Liver (tissue), 9 donors: ENCODE measurements around the gene TANC1. TPM values are rescaled to one million over a fixed set of nuclear protein-coding genes. Genes with fewer than 3 reads are reported as not detected.

Experiments
- DNase-seq: peaks from one replicate; pipeline ENCODE4 v3.0.0-alpha.2; 2017; ENCODE audit warnings: low spot score
- H3K27ac ChIP-seq, 2 donors: one replicate each; pipeline ENCODE4 v1.7.0; 2013; ENCODE audit warnings: inconsistent platforms in 2 of 2, low read length in 2 of 2, control low read depth in 1 of 2, low read depth in 1 of 2, mild to moderate bottlenecking in 1 of 2
- H3K27me3 ChIP-seq, 4 donors: one replicate each; pipeline versions ENCODE4 v1.6.1 to v1.7.0; 2013; ENCODE audit warnings: low read length in 3 of 4, inconsistent platforms in 1 of 4, mild to moderate bottlenecking in 1 of 4, moderate library complexity in 1 of 4; ENCODE audit not compliant: control insufficient read depth in 4 of 4, insufficient read depth in 4 of 4
- H3K36me3 ChIP-seq, 4 donors: one replicate each; pipeline versions ENCODE4 v1.6.1 to v1.7.0; 2013; ENCODE audit warnings: low read length in 3 of 4, mild to moderate bottlenecking in 3 of 4, low read depth in 1 of 4, moderate library complexity in 1 of 4; ENCODE audit not compliant: control insufficient read depth in 4 of 4, insufficient read depth in 3 of 4
- H3K4me1 ChIP-seq, 4 donors: one replicate each; pipeline versions ENCODE4 v1.6.1 to v1.7.0; 2013; ENCODE audit warnings: low read length in 3 of 4, mild to moderate bottlenecking in 3 of 4, moderate library complexity in 1 of 4; ENCODE audit not compliant: control insufficient read depth in 4 of 4, insufficient read depth in 4 of 4
- H3K4me3 ChIP-seq, 3 donors: one replicate each; pipeline versions ENCODE4 v1.6.1 to v1.7.0; 2013; ENCODE audit warnings: low read length in 3 of 3, control low read depth in 1 of 3, low read depth in 1 of 3, mild to moderate bottlenecking in 1 of 3
- H3K9ac ChIP-seq, 2 donors: one replicate each; pipeline ENCODE4 v1.7.0; 2013; ENCODE audit warnings: low read length in 2 of 2, mild to moderate bottlenecking in 2 of 2, moderate library complexity in 2 of 2, control low read depth in 1 of 2, low read depth in 1 of 2
- H3K9me3 ChIP-seq, 4 donors: one replicate each; pipeline versions ENCODE4 v1.6.1 to v1.7.0; 2013; ENCODE audit warnings: low read length in 3 of 4; ENCODE audit not compliant: control insufficient read depth in 4 of 4
- EGR1 ChIP-seq, 2 donors: IDR thresholded peaks; 2 replicates each; pipeline ENCODE4 v1.6.1; 2016 to 2018; ENCODE audit warnings: antibody characterized with exemption in 2 of 2, low read depth in 2 of 2
- FOXA1 ChIP-seq: IDR thresholded peaks from 2 replicates; pipeline ENCODE4 v1.6.1; 2016; ENCODE audit warnings: antibody characterized with exemption
- FOXA2 ChIP-seq: IDR thresholded peaks from 2 replicates; pipeline ENCODE4 v1.6.1; 2016; ENCODE audit warnings: antibody characterized with exemption
- HNF4A ChIP-seq, 2 donors: conservative IDR thresholded peaks; 2 replicates each; pipeline ENCODE4 v1.6.1; 2016; ENCODE audit warnings: antibody characterized with exemption in 2 of 2, mild to moderate bottlenecking in 2 of 2
- JUND ChIP-seq, 2 donors: IDR thresholded peaks; 2 replicates each; pipeline ENCODE4 v1.6.1; 2016; ENCODE audit warnings: antibody characterized with exemption in 2 of 2
- NR2F2 ChIP-seq: IDR thresholded peaks from 2 replicates; pipeline ENCODE4 v1.6.1; 2016; ENCODE audit warnings: antibody characterized with exemption
- RXRA ChIP-seq, 2 donors: IDR thresholded peaks; 2 replicates each; pipeline ENCODE4 v1.6.1; 2017 to 2018; ENCODE audit warnings: antibody characterized with exemption in 2 of 2, mild to moderate bottlenecking in 1 of 2
- SP1 ChIP-seq: IDR thresholded peaks from 2 replicates; pipeline ENCODE4 v1.6.1; 2018; ENCODE audit warnings: antibody characterized with exemption, mild to moderate bottlenecking
- TAF1 ChIP-seq: conservative IDR thresholded peaks from 2 replicates; pipeline ENCODE4 v1.6.1; 2016; ENCODE audit warnings: antibody characterized with exemption, mild to moderate bottlenecking
- YY1 ChIP-seq: IDR thresholded peaks from 2 replicates; pipeline ENCODE4 v1.6.1; 2016; ENCODE audit warnings: antibody characterized with exemption, mild to moderate bottlenecking
- WGBS: extraction: QIAGEN DNeasy Blood & Tissue Kit; methylation state at CpG from one replicate; pipeline ENCODE4 v1.1.7; 2013; 5-methylcytosine and 5-hydroxymethylcytosine counted together
- polyA plus RNA-seq, 2 donors: library from polyadenylated mRNA; stranded (reverse) in 1 of 2; unstranded in 1 of 2; fragments of 200-250 nt in 1 of 2; fragments of >200 nt in 1 of 2; fragmentation: Nextera tagmentation in 1 of 2; extraction: Ambion mirVana in 1 of 2; gene quantifications; one replicate each; pipeline versions ENCODE4 v1.2.1 to v1.2.3, GENCODE V29; 2013 to 2015
- total RNA-seq, 2 donors: library from RNA; depleted of rRNA; stranded (reverse); fragments of >200 nt; gene quantifications; one replicate each; pipeline ENCODE4 v1.2.3, GENCODE V29; 2014
- TF ChIP-seq, protein P1 (sequence below): IDR thresholded peaks from 2 replicates; pipeline ENCODE4 v1.6.1; 2016; ENCODE audit warnings: antibody characterized with exemption, mild to moderate bottlenecking
- TF ChIP-seq, protein P2 (sequence below): IDR thresholded peaks from 2 replicates; pipeline ENCODE4 v1.6.1; 2016; ENCODE audit warnings: antibody characterized with exemption
- TF ChIP-seq, protein P3 (sequence below): IDR thresholded peaks from 2 replicates; pipeline ENCODE4 v1.6.1; 2016; ENCODE audit warnings: antibody characterized with exemption
- TF ChIP-seq, protein P4 (sequence below): IDR thresholded peaks from 2 replicates; pipeline ENCODE4 v1.6.1; 2016; ENCODE audit warnings: antibody characterized with exemption
- TF ChIP-seq, protein P5 (sequence below): fragments of 150-350 bp; IDR thresholded peaks from 2 replicates; pipeline ENCODE4 v1.5.1; 2017; ENCODE audit warnings: improper control_type of control experiment, low read depth, low read length; ENCODE audit not compliant: missing input control
- donor health status: healthy.
- donor health status: healthy.
- donor health status: healthy.
- donor health status: healthy.
- donor health status: healthy.

TANC1 gene
- total and polyA plus RNA-seq, 4 donors, result 3.7 to 17.7 (median 5.2) TPM

DNA sequence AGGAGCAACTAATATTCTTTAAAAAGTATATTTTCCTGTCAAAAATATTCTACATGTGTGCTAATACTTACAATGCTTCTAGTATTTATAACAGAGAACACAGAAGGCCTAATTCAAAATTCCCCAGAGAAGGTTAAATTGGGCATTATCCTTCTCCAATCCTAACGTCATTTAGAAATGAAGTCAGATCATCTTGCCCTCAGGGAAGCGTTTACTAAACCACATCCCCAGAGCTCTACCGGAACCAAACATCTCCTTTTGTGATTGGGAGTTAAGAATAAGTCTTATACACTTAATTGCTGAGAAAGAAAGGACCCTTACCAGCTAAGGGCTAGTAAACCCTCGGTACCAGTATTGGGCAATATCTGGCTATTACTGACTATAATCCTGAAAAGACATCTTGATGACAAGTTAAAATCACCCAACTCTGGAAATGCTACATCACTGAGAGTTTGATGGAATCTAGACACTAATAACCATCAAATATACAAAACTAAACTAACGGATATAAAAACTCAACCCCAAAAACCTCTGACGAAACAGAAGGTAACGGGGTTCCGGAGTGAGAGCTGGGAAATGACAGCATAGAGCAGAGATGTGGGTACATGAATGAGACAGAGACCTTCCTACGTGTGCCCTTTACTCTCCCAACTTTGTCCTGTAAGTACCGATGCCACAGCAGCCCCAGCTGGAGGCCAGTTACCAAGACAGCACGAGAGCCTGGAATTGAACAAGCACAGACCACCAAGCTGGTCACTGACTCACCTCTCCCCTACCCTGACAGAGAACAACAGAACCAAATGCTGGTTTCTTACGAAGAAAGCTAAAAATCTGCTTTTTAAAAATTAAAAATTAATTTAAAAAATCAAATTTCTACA lies 283.1 kb downstream of the TANC1 start:
- H3K27ac ChIP-seq, result no peak overlapping the region

DNA sequence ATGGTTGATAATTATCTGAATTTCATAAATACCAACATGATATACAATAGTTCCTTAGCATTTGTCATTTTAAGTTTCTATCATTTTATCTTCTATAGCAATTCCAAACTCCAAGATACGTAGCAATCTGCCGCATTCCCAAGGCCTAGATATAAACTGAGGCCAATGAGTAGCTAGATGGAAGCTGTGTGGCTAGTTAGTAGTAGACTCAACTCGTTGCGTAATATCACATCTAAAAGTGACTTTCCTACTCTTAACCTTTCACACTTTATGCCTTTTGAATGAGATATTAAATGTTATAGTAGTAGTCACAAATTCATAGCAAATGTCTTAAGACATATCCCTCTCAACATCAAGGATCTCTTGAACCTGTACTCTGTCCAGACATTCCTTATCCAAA lies 284.5 kb downstream of the TANC1 start:
- H3K4me1 ChIP-seq, result no peaks in the 10 kb centered on the region
- H3K27me3 ChIP-seq, result no peaks in the 10 kb centered on the region
- no peak for TF ChIP-seq HNF4A (conservative IDR thresholded peaks at IDR 0.05)
- TF ChIP-seq, protein P1, sequence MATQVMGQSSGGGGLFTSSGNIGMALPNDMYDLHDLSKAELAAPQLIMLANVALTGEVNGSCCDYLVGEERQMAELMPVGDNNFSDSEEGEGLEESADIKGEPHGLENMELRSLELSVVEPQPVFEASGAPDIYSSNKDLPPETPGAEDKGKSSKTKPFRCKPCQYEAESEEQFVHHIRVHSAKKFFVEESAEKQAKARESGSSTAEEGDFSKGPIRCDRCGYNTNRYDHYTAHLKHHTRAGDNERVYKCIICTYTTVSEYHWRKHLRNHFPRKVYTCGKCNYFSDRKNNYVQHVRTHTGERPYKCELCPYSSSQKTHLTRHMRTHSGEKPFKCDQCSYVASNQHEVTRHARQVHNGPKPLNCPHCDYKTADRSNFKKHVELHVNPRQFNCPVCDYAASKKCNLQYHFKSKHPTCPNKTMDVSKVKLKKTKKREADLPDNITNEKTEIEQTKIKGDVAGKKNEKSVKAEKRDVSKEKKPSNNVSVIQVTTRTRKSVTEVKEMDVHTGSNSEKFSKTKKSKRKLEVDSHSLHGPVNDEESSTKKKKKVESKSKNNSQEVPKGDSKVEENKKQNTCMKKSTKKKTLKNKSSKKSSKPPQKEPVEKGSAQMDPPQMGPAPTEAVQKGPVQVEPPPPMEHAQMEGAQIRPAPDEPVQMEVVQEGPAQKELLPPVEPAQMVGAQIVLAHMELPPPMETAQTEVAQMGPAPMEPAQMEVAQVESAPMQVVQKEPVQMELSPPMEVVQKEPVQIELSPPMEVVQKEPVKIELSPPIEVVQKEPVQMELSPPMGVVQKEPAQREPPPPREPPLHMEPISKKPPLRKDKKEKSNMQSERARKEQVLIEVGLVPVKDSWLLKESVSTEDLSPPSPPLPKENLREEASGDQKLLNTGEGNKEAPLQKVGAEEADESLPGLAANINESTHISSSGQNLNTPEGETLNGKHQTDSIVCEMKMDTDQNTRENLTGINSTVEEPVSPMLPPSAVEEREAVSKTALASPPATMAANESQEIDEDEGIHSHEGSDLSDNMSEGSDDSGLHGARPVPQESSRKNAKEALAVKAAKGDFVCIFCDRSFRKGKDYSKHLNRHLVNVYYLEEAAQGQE, result no peak
- TF ChIP-seq EGR1 (IDR thresholded peaks at IDR 0.05; ENCODE audit: low read depth in 2 of 2), result no peak
- TF ChIP-seq FOXA1, result no peak
- TF ChIP-seq, protein P2, sequence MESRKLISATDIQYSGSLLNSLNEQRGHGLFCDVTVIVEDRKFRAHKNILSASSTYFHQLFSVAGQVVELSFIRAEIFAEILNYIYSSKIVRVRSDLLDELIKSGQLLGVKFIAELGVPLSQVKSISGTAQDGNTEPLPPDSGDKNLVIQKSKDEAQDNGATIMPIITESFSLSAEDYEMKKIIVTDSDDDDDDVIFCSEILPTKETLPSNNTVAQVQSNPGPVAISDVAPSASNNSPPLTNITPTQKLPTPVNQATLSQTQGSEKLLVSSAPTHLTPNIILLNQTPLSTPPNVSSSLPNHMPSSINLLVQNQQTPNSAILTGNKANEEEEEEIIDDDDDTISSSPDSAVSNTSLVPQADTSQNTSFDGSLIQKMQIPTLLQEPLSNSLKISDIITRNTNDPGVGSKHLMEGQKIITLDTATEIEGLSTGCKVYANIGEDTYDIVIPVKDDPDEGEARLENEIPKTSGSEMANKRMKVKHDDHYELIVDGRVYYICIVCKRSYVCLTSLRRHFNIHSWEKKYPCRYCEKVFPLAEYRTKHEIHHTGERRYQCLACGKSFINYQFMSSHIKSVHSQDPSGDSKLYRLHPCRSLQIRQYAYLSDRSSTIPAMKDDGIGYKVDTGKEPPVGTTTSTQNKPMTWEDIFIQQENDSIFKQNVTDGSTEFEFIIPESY, result no peak
- TF ChIP-seq, protein P3, sequence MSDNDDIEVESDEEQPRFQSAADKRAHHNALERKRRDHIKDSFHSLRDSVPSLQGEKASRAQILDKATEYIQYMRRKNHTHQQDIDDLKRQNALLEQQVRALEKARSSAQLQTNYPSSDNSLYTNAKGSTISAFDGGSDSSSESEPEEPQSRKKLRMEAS, result no peak
- no peak for TF ChIP-seq SP1
- TF ChIP-seq JUND (IDR thresholded peaks at IDR 0.05), result no peak
- no peak overlapping the region for H3K27ac ChIP-seq
- peaks cover 0 to 11% (median 3%) of the 10 kb centered on the region in 4 donors for H3K36me3 ChIP-seq
- H3K9ac ChIP-seq, result no peak overlapping the region
- DNase-seq, result no peak
- WGBS, result 98% methylated on average over 4 of the region's 4 CpGs
- H3K4me3 ChIP-seq, result no peak overlapping the region
- no peaks in the 10 kb centered on the region for H3K9me3 ChIP-seq

More for the DNA sequence above, 283.1 kb downstream of the TANC1 start:
- H3K36me3 ChIP-seq, result peaks cover 0 to 11% (median under 1%) of the 10 kb centered on the region in 4 donors
- no peaks in the 10 kb centered on the region for H3K4me1 ChIP-seq
- H3K27me3 ChIP-seq, result no peaks in the 10 kb centered on the region
- no peaks in the 10 kb centered on the region for H3K9me3 ChIP-seq
- WGBS, result 93% methylated on average over 12 of the region's 12 CpGs
- TF ChIP-seq EGR1 (IDR thresholded peaks at IDR 0.05; ENCODE audit: low read depth in 2 of 2) (no peak), NR2F2 (no peak), FOXA1 (no peak), RXRA (IDR thresholded peaks at IDR 0.05) (no peak)
- DNase-seq, result no peak
- H3K4me3 ChIP-seq, result no peak overlapping the region
- H3K9ac ChIP-seq, result no peak overlapping the region

DNA sequence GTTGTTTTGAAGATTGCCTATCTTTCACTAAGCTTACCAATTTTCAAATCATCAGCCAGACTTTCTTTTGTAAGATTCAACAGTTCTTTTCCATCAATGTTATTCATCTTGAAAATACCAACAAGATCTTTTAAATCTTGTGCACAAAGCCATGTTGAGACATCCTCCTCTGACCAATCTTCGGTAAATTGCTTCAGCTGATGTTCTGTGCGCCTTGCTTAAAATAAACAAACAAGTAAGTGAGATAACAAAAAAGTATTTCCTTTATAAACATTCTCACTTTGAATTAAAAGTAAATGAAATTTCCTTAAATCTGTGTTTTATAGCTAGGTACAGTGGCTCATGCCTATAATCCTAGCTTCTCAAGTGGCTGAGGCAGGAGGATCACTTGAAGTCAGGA lies 287.7 kb downstream of the TANC1 start:
- WGBS, result 67% methylated on average over 2 of the region's 2 CpGs
- H3K9ac ChIP-seq, result no peak overlapping the region
- no peaks in the 10 kb centered on the region for H3K9me3 ChIP-seq
- no peak overlapping the region for H3K27ac ChIP-seq
- DNase-seq, result no peak
- H3K27me3 ChIP-seq, result no peaks in the 10 kb centered on the region
- no peak overlapping the region for H3K4me3 ChIP-seq
- no peaks in the 10 kb centered on the region for H3K4me1 ChIP-seq
- H3K36me3 ChIP-seq, result peaks cover 0 to 9% (median 3%) of the 10 kb centered on the region in 4 donors
- TF ChIP-seq RXRA (IDR thresholded peaks at IDR 0.05) (no peak), TAF1 (no peak), FOXA1 (no peak), FOXA2 (no peak), YY1 (no peak)
- TF ChIP-seq, protein P3, result no peak
- TF ChIP-seq, protein P2, result no peak
- TF ChIP-seq, protein P4, sequence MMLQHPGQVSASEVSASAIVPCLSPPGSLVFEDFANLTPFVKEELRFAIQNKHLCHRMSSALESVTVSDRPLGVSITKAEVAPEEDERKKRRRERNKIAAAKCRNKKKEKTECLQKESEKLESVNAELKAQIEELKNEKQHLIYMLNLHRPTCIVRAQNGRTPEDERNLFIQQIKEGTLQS, result no peak
- TF ChIP-seq, protein P5, sequence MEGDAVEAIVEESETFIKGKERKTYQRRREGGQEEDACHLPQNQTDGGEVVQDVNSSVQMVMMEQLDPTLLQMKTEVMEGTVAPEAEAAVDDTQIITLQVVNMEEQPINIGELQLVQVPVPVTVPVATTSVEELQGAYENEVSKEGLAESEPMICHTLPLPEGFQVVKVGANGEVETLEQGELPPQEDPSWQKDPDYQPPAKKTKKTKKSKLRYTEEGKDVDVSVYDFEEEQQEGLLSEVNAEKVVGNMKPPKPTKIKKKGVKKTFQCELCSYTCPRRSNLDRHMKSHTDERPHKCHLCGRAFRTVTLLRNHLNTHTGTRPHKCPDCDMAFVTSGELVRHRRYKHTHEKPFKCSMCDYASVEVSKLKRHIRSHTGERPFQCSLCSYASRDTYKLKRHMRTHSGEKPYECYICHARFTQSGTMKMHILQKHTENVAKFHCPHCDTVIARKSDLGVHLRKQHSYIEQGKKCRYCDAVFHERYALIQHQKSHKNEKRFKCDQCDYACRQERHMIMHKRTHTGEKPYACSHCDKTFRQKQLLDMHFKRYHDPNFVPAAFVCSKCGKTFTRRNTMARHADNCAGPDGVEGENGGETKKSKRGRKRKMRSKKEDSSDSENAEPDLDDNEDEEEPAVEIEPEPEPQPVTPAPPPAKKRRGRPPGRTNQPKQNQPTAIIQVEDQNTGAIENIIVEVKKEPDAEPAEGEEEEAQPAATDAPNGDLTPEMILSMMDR, result no peak
